ENCODE results near the gene CRISPLD2.
"Not testable (repeated sequence)": the region's sequence is repeated elsewhere in the genome, so short reads cannot be mapped to it uniquely, and the experiment has no call there.

Gene CRISPLD2

GRCh38 chr16:84842516-84843148 lies 22.8 kb downstream of the CRISPLD2 start:
- no peak for DNase-seq

GRCh38 chr16:84843149-84844048 lies 23.6 kb downstream of the CRISPLD2 start:
- no peak for DNase-seq

- DNase-seq, result no peak
Observed at GRCh38 chr16:84844049-84844350, 24.2 kb downstream of the CRISPLD2 start.

- no peak for DNase-seq
Observed at GRCh38 chr16:84844559-84845495, 25.0 kb downstream of the CRISPLD2 start.

GRCh38 chr16:84845496-84846002 lies 25.8 kb downstream of the CRISPLD2 start:
- no peak for DNase-seq

- no peak for DNase-seq
Observed at GRCh38 chr16:84847564-84848355, 28.0 kb downstream of the CRISPLD2 start.

- DNase-seq, result no peak
Observed at GRCh38 chr16:84848986-84849634, 29.3 kb downstream of the CRISPLD2 start.

GRCh38 chr16:84849751-84850150 lies 30.0 kb downstream of the CRISPLD2 start:
- no peak for DNase-seq

GRCh38 chr16:84850714-84851113 lies 30.9 kb downstream of the CRISPLD2 start:
- DNase-seq, result no peak

- no peak for DNase-seq
Observed at GRCh38 chr16:84851192-84852127, 31.7 kb downstream of the CRISPLD2 start.

GRCh38 chr16:84853534-84853933 lies 33.7 kb downstream of the CRISPLD2 start:
- DNase-seq, result no peak

- no peak for DNase-seq
Observed at GRCh38 chr16:84854759-84855158, 35.0 kb downstream of the CRISPLD2 start.

GRCh38 chr16:84855435-84856202 lies 35.8 kb downstream of the CRISPLD2 start:
- not testable (repeated sequence) for DNase-seq

GRCh38 chr16:84856203-84856581 lies 36.4 kb downstream of the CRISPLD2 start:
- not testable (repeated sequence) for DNase-seq

- not testable (repeated sequence) for DNase-seq
Observed at GRCh38 chr16:84856811-84857210, 37.0 kb downstream of the CRISPLD2 start.

GRCh38 chr16:84859681-84860080 lies 39.9 kb downstream of the CRISPLD2 start:
- DNase-seq, result no peak

GRCh38 chr16:84860383-84860782 lies 40.6 kb downstream of the CRISPLD2 start:
- DNase-seq, result no peak

- no peak for DNase-seq
Observed at GRCh38 chr16:84861671-84862070, 41.9 kb downstream of the CRISPLD2 start.

GRCh38 chr16:84862804-84863480 lies 43.2 kb downstream of the CRISPLD2 start:
- DNase-seq, result no peak
